Transverse colon (tissue), 4 donors: ENCODE data around the gene RAB40C. TPM values are rescaled to one million over a fixed set of nuclear protein-coding genes. Genes with fewer than 3 reads are reported as not detected.

Source experiments
- DNase-seq: peaks from one replicate; pipeline ENCODE4 v3.0.0-alpha.2; 2019
- H3K27ac ChIP-seq, 4 donors: fragments of 200-600 bp; sonication (generic); 2 replicates each; pipeline ENCODE4 v1.5.1; 2016 to 2018; ENCODE audit warnings: inconsistent platforms in 4 of 4
- H3K27me3 ChIP-seq: fragments of 200-600 bp; sonication (generic); 2 replicates; pipeline ENCODE4 v1.5.1; 2017; ENCODE audit warnings: inconsistent platforms
- H3K36me3 ChIP-seq, 4 donors: fragments of 200-600 bp; sonication (generic); 2 replicates each; pipeline ENCODE4 v1.5.1; 2017 to 2019; ENCODE audit warnings: inconsistent platforms in 4 of 4
- H3K4me1 ChIP-seq, 4 donors: fragments of 200-600 bp; sonication (generic); 2 replicates each; pipeline ENCODE4 v1.5.1; 2017 to 2020; ENCODE audit warnings: inconsistent platforms in 4 of 4
- H3K4me3 ChIP-seq, 4 donors: fragments of 200-600 bp; sonication (generic); 1 replicate in 1 of 4; 2 replicates in 3 of 4; pipeline versions ENCODE4 v1.5.1 to v1.6.1; 2017 to 2019; ENCODE audit warnings: inconsistent platforms in 4 of 4
- H3K9me3 ChIP-seq, 2 donors: fragments of 200-600 bp; sonication (generic); 2 replicates each; pipeline ENCODE4 v1.5.1; 2017 to 2019; ENCODE audit warnings: inconsistent platforms in 2 of 2
- CTCF ChIP-seq, 5 experiments: fragments of 200-600 bp in 3 of 5; fragments of 450-650 bp in 2 of 5; sonication (generic) in 3 of 5; IDR thresholded peaks; 1 replicate in 2 of 5; 2 replicates in 3 of 5; pipeline ENCODE4 v1.5.1; 2016 to 2017; ENCODE audit warnings: antibody characterized with exemption in 5 of 5, inconsistent platforms in 3 of 5, mild to moderate bottlenecking in 2 of 5, moderate library complexity in 1 of 5
- EP300 ChIP-seq: sonication (generic); formaldehyde crosslinking; IDR thresholded peaks from one replicate; pipeline ENCODE4 v1.6.1; 2017; ENCODE audit warnings: antibody characterized with exemption, low read depth
- POLR2A ChIP-seq: fragments of 450-650 bp; IDR thresholded peaks from one replicate; pipeline ENCODE4 v1.6.1; 2016; ENCODE audit warnings: antibody characterized with exemption, mild to moderate bottlenecking, moderate library complexity
- POLR2AphosphoS5 ChIP-seq, 3 donors: sonication (generic); formaldehyde crosslinking; IDR thresholded peaks; one replicate each; pipeline ENCODE4 v1.6.1; 2016; ENCODE audit warnings: antibody characterized with exemption in 3 of 3
- WGBS, 2 donors: methylation state at CpG; one replicate each; pipeline ENCODE4 v1.1.5; 2018; ENCODE audit warnings: low coverage in 1 of 2; 5-methylcytosine and 5-hydroxymethylcytosine counted together
- in situ Hi-C, 4 donors: fragments of 200-750 bp; cut with MboI; loops; one replicate each; pipeline versions ENCODE4 v1.15.0 to v1.15.1; 2017; ENCODE audit warnings: low sequenced_read_pairs in 3 of 4, low pct_ligation_motif_present in 1 of 4, low pct_unique_long_range_greater_than_20kb in 1 of 4
- intact Hi-C: fragments of 100-400 bp; cut with DNase I; formaldehyde crosslinking; loops from one replicate; pipeline ENCODE4 v1.15.1; 2023; ENCODE audit warnings: low total_unique reads
- total RNA-seq, 4 donors: library from RNA; depleted of rRNA; stranded (reverse); fragments of >200 nt; gene quantifications; one replicate each; pipeline ENCODE4 v1.1.0, GENCODE V29; 2016

Gene RAB40C
- total RNA-seq, 4 donors from 2014 or later, result 54.8 to 111 (median 83.5) TPM

GRCh38 chr16:633336-634050 is 43.6 kb downstream of the RAB40C start:
- H3K4me1 ChIP-seq, result peaks cover 11 to 33% (median 28%) of the 10 kb centered on the region in 4 donors
- no peaks in the 10 kb centered on the region for H3K9me3 ChIP-seq
- no peak for TF ChIP-seq POLR2A
- in situ Hi-C loops, result no loop called here
- H3K27me3 ChIP-seq, result no peaks in the 10 kb centered on the region
- no peak overlapping the region for H3K27ac ChIP-seq
- no peaks in the 10 kb centered on the region for H3K36me3 ChIP-seq
- 98 to 100% methylated on average over 2 to 64 of the region's 74 CpGs for WGBS, 2 donors
- intact Hi-C loops, result no loop called here
- no peak overlapping the region for H3K4me3 ChIP-seq
- DNase-seq, result no peak

- intact Hi-C loops (no loop called here), in situ Hi-C loops (no loop called here)
- H3K4me1 ChIP-seq, result peaks cover 11 to 33% (median 28%) of the 10 kb centered on the region in 4 donors
- no peaks in the 10 kb centered on the region for H3K9me3 ChIP-seq
- TF ChIP-seq POLR2AphosphoS5 (IDR thresholded peaks at IDR 0.05) (no peak), POLR2A (no peak), CTCF (IDR thresholded peaks at IDR 0.05) (no peak), EP300 (no peak)
- no peak for DNase-seq
- H3K36me3 ChIP-seq, result no peaks in the 10 kb centered on the region
- no peaks in the 10 kb centered on the region for H3K27me3 ChIP-seq
- WGBS, 2 donors, result 89% methylated on average over 22 of the region's 22 CpGs; no CpG with 5 or more reads in 1 of the 2 donors
- H3K4me3 ChIP-seq, result no peak overlapping the region
- no peak overlapping the region for H3K27ac ChIP-seq
These were observed 44.3 kb downstream of the RAB40C start for GRCh38 chr16:634051-634670.

GRCh38 chr16:634996-635395 is 45.1 kb downstream of the RAB40C start:
- no peaks in the 10 kb centered on the region for H3K9me3 ChIP-seq
- no peaks in the 10 kb centered on the region for H3K27me3 ChIP-seq
- peaks cover 11 to 29% (median 28%) of the 10 kb centered on the region in 4 donors for H3K4me1 ChIP-seq
- intact Hi-C loops (no loop called here), in situ Hi-C loops (no loop called here)
- H3K27ac ChIP-seq, result no peak overlapping the region
- no peak for TF ChIP-seq EP300
- TF ChIP-seq POLR2AphosphoS5 (IDR thresholded peaks at IDR 0.05), result no peak
- TF ChIP-seq POLR2A, result no peak
- TF ChIP-seq CTCF (IDR thresholded peaks at IDR 0.05), result no peak
- no peak for DNase-seq
- peak overlapping the region in 1 of 4 donors; percentile 77 for H3K4me3 ChIP-seq
- no peaks in the 10 kb centered on the region for H3K36me3 ChIP-seq
- WGBS, 2 donors, result 76% methylated on average over 7 of the region's 7 CpGs; no CpG with 5 or more reads in 1 of the 2 donors

- TF ChIP-seq CTCF (IDR thresholded peaks at IDR 0.05) (no peak), EP300 (no peak), POLR2AphosphoS5 (IDR thresholded peaks at IDR 0.05) (no peak), POLR2A (no peak)
- intact Hi-C loops (loop anchor here (1.0 kb wide), 1 partner anchor 46 kb away; no protein-coding TSS in a partner anchor), in situ Hi-C loops (no loop called here)
- H3K4me3 ChIP-seq, result peak overlapping the region; percentile 73 to 94 (median 79)
- no peaks in the 10 kb centered on the region for H3K9me3 ChIP-seq
- WGBS, 2 donors, result 3% methylated on average over 41 of the region's 55 CpGs; no CpG with 5 or more reads in 1 of the 2 donors
- H3K4me1 ChIP-seq, result peaks cover 11 to 25% (median 24%) of the 10 kb centered on the region in 4 donors
- H3K36me3 ChIP-seq, result no peaks in the 10 kb centered on the region
- no peaks in the 10 kb centered on the region for H3K27me3 ChIP-seq
- peak overlapping the region; percentile 96 to 100 (median 98) for H3K27ac ChIP-seq
- DNase-seq, result no peak
These were observed 45.8 kb downstream of the RAB40C start for GRCh38 chr16:635573-636205.
